Vagina (tissue), 2 donors: ENCODE results near the gene SPOCK1. TPM values are rescaled to one million over a fixed set of nuclear protein-coding genes. Genes with fewer than 3 reads are reported as not detected.

Source experiments
- DNase-seq, 2 donors: peaks; one replicate each; pipeline ENCODE4 v3.0.0-alpha.2; 2017; ENCODE audit errors: extremely low spot score in 2 of 2
- H3K27ac ChIP-seq: fragments of 200-600 bp; sonication (generic); one replicate; pipeline ENCODE4 v1.5.1; 2019
- H3K27me3 ChIP-seq: fragments of 200-600 bp; sonication (generic); one replicate; pipeline ENCODE4 v1.5.1; 2019
- H3K36me3 ChIP-seq, 2 donors: fragments of 200-600 bp; sonication (generic); one replicate each; pipeline ENCODE4 v1.5.1; 2017 to 2019
- H3K4me1 ChIP-seq: fragments of 200-600 bp; sonication (generic); one replicate; pipeline ENCODE4 v1.5.1; 2019
- H3K4me3 ChIP-seq, 2 donors: fragments of 200-600 bp; sonication (generic); 1 replicate in 1 of 2; 2 replicates in 1 of 2; pipeline ENCODE4 v1.5.1; 2016 to 2019
- H3K9me3 ChIP-seq: fragments of 200-600 bp; sonication (generic); one replicate; pipeline ENCODE4 v1.5.1; 2019
- CTCF ChIP-seq, 3 experiments: fragments of 450-650 bp in 2 of 3; fragments of 200-600 bp in 1 of 3; sonication (generic) in 1 of 3; IDR thresholded peaks; one replicate each; pipeline ENCODE4 v1.5.1; 2017 to 2019; ENCODE audit warnings: antibody characterized with exemption in 3 of 3, mild to moderate bottlenecking in 2 of 3, moderate library complexity in 2 of 3
- POLR2A ChIP-seq, 2 donors: fragments of 450-650 bp; IDR thresholded peaks; one replicate each; pipeline ENCODE4 v1.6.1; 2017; ENCODE audit warnings: antibody characterized with exemption in 2 of 2, mild to moderate bottlenecking in 2 of 2, moderate library complexity in 2 of 2
- POLR2AphosphoS5 ChIP-seq, 2 donors: sonication (generic); formaldehyde crosslinking; IDR thresholded peaks; one replicate each; pipeline ENCODE4 v1.9.0; 2017; ENCODE audit warnings: antibody characterized with exemption in 2 of 2, mild to moderate bottlenecking in 2 of 2, low read depth in 1 of 2; ENCODE audit not compliant: insufficient read depth in 1 of 2
- intact Hi-C: fragments of 100-400 bp; cut with DNase I; formaldehyde crosslinking; loops from one replicate; pipeline ENCODE4 v1.15.1; 2023
- total RNA-seq: library from RNA; depleted of rRNA; stranded (reverse); fragments of >200 nt; gene quantifications from one replicate; pipeline ENCODE4 v1.2.3, GENCODE V29; 2016

SPOCK1 gene
- total RNA-seq, 1 donor from 2014 or later = 70.7 TPM

- H3K36me3 ChIP-seq = no peaks in the 10 kb centered on the region
- TF ChIP-seq POLR2A (IDR thresholded peaks at IDR 0.05) (no peak), POLR2AphosphoS5 (IDR thresholded peaks at IDR 0.05; ENCODE audit: insufficient read depth in 1 of 2, low read depth in 1 of 2) (no peak), CTCF (IDR thresholded peaks at IDR 0.05) (no peak)
- DNase-seq = no peak
Measured at GRCh38 chr5:137228816-137229215, 270.3 kb downstream of the SPOCK1 start.

GRCh38 chr5:137226081-137226480 lies 273.0 kb downstream of the SPOCK1 start:
- intact Hi-C loops = no loop called here
- DNase-seq = no peak
- no peak for TF ChIP-seq CTCF (IDR thresholded peaks at IDR 0.05)
- TF ChIP-seq POLR2AphosphoS5 (IDR thresholded peaks at IDR 0.05; ENCODE audit: insufficient read depth in 1 of 2, low read depth in 1 of 2) = no peak
- no peak for TF ChIP-seq POLR2A (IDR thresholded peaks at IDR 0.05)
- Histone ChIP-seq H3K27me3 (no peaks in the 10 kb centered on the region), H3K9me3 (no peaks in the 10 kb centered on the region), H3K4me1 (no peaks in the 10 kb centered on the region), H3K27ac (no peak overlapping the region), H3K4me3 (no peak overlapping the region), H3K36me3 (no peaks in the 10 kb centered on the region)

More at GRCh38 chr5:137228816-137229215, 270.3 kb downstream of the SPOCK1 start:
- Histone ChIP-seq H3K4me1 (no peaks in the 10 kb centered on the region), H3K4me3 (no peak overlapping the region), H3K9me3 (no peaks in the 10 kb centered on the region), H3K27ac (no peak overlapping the region), H3K27me3 (no peaks in the 10 kb centered on the region)
- intact Hi-C loops = no loop called here

- Histone ChIP-seq H3K4me3 (no peak overlapping the region), H3K27ac (no peak overlapping the region), H3K36me3 (no peaks in the 10 kb centered on the region), H3K27me3 (no peaks in the 10 kb centered on the region), H3K4me1 (peaks cover 7% of the 10 kb centered on the region), H3K9me3 (no peaks in the 10 kb centered on the region)
- intact Hi-C loops = no loop called here
- TF ChIP-seq POLR2A (IDR thresholded peaks at IDR 0.05) (no peak), CTCF (IDR thresholded peaks at IDR 0.05) (no peak), POLR2AphosphoS5 (IDR thresholded peaks at IDR 0.05; ENCODE audit: insufficient read depth in 1 of 2, low read depth in 1 of 2) (no peak)
- no peak for DNase-seq
Measured at GRCh38 chr5:137223324-137224295, 275.5 kb downstream of the SPOCK1 start.

- H3K4me1 ChIP-seq = peaks cover 17% of the 10 kb centered on the region
- H3K9me3 ChIP-seq = no peaks in the 10 kb centered on the region
- TF ChIP-seq POLR2AphosphoS5 (IDR thresholded peaks at IDR 0.05; ENCODE audit: insufficient read depth in 1 of 2, low read depth in 1 of 2) = no peak
- no peak for TF ChIP-seq CTCF (IDR thresholded peaks at IDR 0.05)
- TF ChIP-seq POLR2A (IDR thresholded peaks at IDR 0.05) = no peak
- DNase-seq = no peak
- no peak overlapping the region for H3K27ac ChIP-seq
- H3K36me3 ChIP-seq = no peaks in the 10 kb centered on the region
- no peaks in the 10 kb centered on the region for H3K27me3 ChIP-seq
- H3K4me3 ChIP-seq = no peak overlapping the region
- intact Hi-C loops = no loop called here
Measured at GRCh38 chr5:137221943-137222342, 277.2 kb downstream of the SPOCK1 start.

GRCh38 chr5:137220523-137220927 lies 278.6 kb downstream of the SPOCK1 start:
- Histone ChIP-seq H3K36me3 (no peaks in the 10 kb centered on the region), H3K4me1 (peaks cover 17% of the 10 kb centered on the region), H3K27me3 (no peaks in the 10 kb centered on the region), H3K27ac (no peak overlapping the region), H3K9me3 (no peaks in the 10 kb centered on the region), H3K4me3 (no peak overlapping the region)
- intact Hi-C loops = no loop called here
- TF ChIP-seq POLR2AphosphoS5 (IDR thresholded peaks at IDR 0.05; ENCODE audit: insufficient read depth in 1 of 2, low read depth in 1 of 2) (peak in 1 of 2 donors; percentile 35), POLR2A (IDR thresholded peaks at IDR 0.05) (no peak), CTCF (IDR thresholded peaks at IDR 0.05) (peak in 1 of 3 experiments; percentile 8)
- DNase-seq = no peak
